ENCODE measurements around the gene PKD2L2.

DNA sequence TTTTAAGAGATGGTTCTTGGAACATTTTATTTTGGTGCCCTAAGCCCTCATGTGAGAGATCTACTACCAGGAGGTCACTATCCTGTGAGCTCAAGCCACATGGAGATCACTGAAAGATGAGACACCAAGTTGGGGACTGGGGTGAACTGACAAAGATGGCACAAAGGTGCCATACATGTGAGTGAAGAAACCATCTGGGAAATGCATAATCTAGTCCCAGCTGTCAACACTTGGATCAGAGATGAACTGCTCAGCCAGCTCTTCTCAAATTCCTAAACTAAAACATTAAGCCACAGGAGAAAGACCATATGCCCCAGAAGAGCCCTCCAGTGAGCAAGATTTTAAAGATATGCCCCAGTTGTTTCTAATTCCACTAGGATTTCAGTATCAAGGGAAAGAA is 43.8 kb upstream of the PKD2L2 start:
- TF ChIP-seq, protein P1, sequence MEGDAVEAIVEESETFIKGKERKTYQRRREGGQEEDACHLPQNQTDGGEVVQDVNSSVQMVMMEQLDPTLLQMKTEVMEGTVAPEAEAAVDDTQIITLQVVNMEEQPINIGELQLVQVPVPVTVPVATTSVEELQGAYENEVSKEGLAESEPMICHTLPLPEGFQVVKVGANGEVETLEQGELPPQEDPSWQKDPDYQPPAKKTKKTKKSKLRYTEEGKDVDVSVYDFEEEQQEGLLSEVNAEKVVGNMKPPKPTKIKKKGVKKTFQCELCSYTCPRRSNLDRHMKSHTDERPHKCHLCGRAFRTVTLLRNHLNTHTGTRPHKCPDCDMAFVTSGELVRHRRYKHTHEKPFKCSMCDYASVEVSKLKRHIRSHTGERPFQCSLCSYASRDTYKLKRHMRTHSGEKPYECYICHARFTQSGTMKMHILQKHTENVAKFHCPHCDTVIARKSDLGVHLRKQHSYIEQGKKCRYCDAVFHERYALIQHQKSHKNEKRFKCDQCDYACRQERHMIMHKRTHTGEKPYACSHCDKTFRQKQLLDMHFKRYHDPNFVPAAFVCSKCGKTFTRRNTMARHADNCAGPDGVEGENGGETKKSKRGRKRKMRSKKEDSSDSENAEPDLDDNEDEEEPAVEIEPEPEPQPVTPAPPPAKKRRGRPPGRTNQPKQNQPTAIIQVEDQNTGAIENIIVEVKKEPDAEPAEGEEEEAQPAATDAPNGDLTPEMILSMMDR (IDR thresholded peaks at IDR 0.05): no peak
- TF ChIP-seq POLR2AphosphoS5 (IDR thresholded peaks at IDR 0.05): no peak

Measured in sigmoid colon (tissue), 4 donors.